ENCODE data around the gene XYLT1.

DNA sequence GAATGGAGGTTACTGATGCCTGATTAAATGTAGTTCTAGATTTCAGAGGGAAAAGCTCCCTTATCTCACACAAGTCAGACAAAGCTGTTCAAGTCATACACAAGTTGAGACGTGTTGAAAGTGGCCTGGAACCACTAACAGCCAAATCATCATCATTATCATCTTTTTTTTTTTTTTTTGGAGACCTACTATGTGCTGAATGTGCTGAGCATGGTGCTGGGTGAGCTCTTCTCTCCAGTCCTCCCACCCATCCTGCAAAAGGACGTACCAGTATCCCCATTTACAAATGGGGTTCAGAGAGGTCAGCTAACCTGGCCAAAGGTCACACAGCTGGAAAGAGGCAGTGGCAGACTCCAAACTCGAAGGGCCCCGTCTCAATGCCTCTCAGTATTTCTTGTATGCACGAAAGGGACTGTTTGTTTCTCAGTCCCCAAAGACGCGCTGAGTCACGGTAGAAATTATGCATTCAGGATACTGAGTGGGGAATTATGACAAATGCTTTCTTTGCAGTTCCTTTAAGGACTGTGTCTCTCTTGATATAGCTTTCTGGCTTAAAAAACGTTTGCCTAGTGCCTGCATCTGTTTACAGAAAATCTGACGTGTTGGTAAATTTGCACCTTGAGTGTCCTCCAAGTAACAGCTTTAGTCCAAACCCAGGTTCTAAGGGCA, 235.5 kb downstream of the XYLT1 start:
- TF ChIP-seq, protein P1, sequence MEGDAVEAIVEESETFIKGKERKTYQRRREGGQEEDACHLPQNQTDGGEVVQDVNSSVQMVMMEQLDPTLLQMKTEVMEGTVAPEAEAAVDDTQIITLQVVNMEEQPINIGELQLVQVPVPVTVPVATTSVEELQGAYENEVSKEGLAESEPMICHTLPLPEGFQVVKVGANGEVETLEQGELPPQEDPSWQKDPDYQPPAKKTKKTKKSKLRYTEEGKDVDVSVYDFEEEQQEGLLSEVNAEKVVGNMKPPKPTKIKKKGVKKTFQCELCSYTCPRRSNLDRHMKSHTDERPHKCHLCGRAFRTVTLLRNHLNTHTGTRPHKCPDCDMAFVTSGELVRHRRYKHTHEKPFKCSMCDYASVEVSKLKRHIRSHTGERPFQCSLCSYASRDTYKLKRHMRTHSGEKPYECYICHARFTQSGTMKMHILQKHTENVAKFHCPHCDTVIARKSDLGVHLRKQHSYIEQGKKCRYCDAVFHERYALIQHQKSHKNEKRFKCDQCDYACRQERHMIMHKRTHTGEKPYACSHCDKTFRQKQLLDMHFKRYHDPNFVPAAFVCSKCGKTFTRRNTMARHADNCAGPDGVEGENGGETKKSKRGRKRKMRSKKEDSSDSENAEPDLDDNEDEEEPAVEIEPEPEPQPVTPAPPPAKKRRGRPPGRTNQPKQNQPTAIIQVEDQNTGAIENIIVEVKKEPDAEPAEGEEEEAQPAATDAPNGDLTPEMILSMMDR (IDR thresholded peaks at IDR 0.05): no peak
- TF ChIP-seq ZFX (IDR thresholded peaks at IDR 0.05; ENCODE audit: borderline replicate concordance): no peak
